Measurements from ENCODE around the gene HOXA2. TPM values are rescaled to one million over a fixed set of nuclear protein-coding genes. Genes with fewer than 3 reads are reported as not detected.

The HOXA2 gene
- total RNA-seq, 1 donor from 2014 or later, result not detected

- intact Hi-C loops (cut with micrococcal nuclease), result no loop called here
Measured at GRCh38 chr7:27112955-27113949, 10.8 kb upstream of the HOXA2 start.

GRCh38 chr7:27112361-27112760 is 9.9 kb upstream of the HOXA2 start:
- intact Hi-C loops (cut with micrococcal nuclease), result no loop called here

- intact Hi-C loops (cut with micrococcal nuclease), result no loop called here
Measured at GRCh38 chr7:27111751-27112277, 9.3 kb upstream of the HOXA2 start.

- intact Hi-C loops (cut with micrococcal nuclease), result no loop called here
Measured at GRCh38 chr7:27111042-27111750, 8.7 kb upstream of the HOXA2 start.

- intact Hi-C loops (cut with micrococcal nuclease), result no loop called here
Measured at GRCh38 chr7:27110186-27111031, 7.9 kb upstream of the HOXA2 start.

- intact Hi-C loops (cut with micrococcal nuclease), result no loop called here
Measured at GRCh38 chr7:27109466-27110185, 7.1 kb upstream of the HOXA2 start.

GRCh38 chr7:27108390-27109127 is 6.1 kb upstream of the HOXA2 start:
- intact Hi-C loops (cut with micrococcal nuclease), result no loop called here

GRCh38 chr7:27107391-27108381 is 5.2 kb upstream of the HOXA2 start:
- intact Hi-C loops (cut with micrococcal nuclease), result no loop called here

- intact Hi-C loops (cut with micrococcal nuclease), result no loop called here
Measured at GRCh38 chr7:27106901-27107240, 4.4 kb upstream of the HOXA2 start.

GRCh38 chr7:27106181-27106900 is 3.9 kb upstream of the HOXA2 start:
- intact Hi-C loops (cut with micrococcal nuclease), result no loop called here

- intact Hi-C loops (cut with micrococcal nuclease), result no loop called here
Measured at GRCh38 chr7:27105301-27106031, 3.0 kb upstream of the HOXA2 start.

- intact Hi-C loops (cut with micrococcal nuclease), result no loop called here
Measured at GRCh38 chr7:27104341-27105058, 2.0 kb upstream of the HOXA2 start.

GRCh38 chr7:27103489-27104226 is 1.2 kb upstream of the HOXA2 start:
- intact Hi-C loops (cut with micrococcal nuclease), result no loop called here

- intact Hi-C loops (cut with micrococcal nuclease), result no loop called here
Measured at GRCh38 chr7:27101957-27102580, 414 bp downstream of the HOXA2 start.

GRCh38 chr7:27101171-27101956 is 1.1 kb downstream of the HOXA2 start:
- intact Hi-C loops (cut with micrococcal nuclease), result no loop called here

All from T-helper 2 cell treated with Interferon-gamma antibody and Interleukin-4, amounts not matched to agents 100 ng/mL and 5 ng/mL, for 36 hours (primary cell).